ENCODE measurements around the gene ENTPD8. TPM values are rescaled to one million over a fixed set of nuclear protein-coding genes. Genes with fewer than 3 reads are reported as not detected.

The ENTPD8 gene
- total RNA-seq, 1 experiment from 2014 or later: 5.4 TPM

- ChIA-PET CTCF (no interaction called here), POLR2A (ENCODE audit: unreplicated experiment) (no interaction called here)
- H3K27me3 ChIP-seq (ENCODE audit: insufficient read depth, low read depth): no peaks in the 10 kb centered on the region
- H2AFZ ChIP-seq: no peak overlapping the region
- H3K9me3 ChIP-seq (ENCODE audit: insufficient read depth, low read depth): no peaks in the 10 kb centered on the region
- H3K4me1 ChIP-seq (replicated peaks; ENCODE audit: insufficient read depth): peaks cover 9% of the 10 kb centered on the region
- peaks cover 7% of the 10 kb centered on the region; the same call in 1 of the 2 replicates for H3F3A ChIP-seq (ENCODE audit: insufficient read depth, low read depth)
- H3K4me3 ChIP-seq: no peak overlapping the region
- no peaks in the 10 kb centered on the region for H4K20me1 ChIP-seq (ENCODE audit: insufficient read depth)
- intact Hi-C loops (cut with micrococcal nuclease; ENCODE audit: unreplicated experiment): no loop called here
- TF ChIP-seq EZH2 (IDR thresholded peaks at IDR 0.05; ENCODE audit: low read depth) (no peak), CTCF (conservative IDR thresholded peaks at IDR 0.05) (no peak)
- H3K79me2 ChIP-seq (ENCODE audit: low read depth): no peaks in the 10 kb centered on the region
- H3K36me3 ChIP-seq (ENCODE audit: low read depth): no peaks in the 10 kb centered on the region
- no peak overlapping the region for H3K4me2 ChIP-seq
- BruUV-seq (replicated peaks): no TSS peak
- H3K9me2 ChIP-seq (ENCODE audit: insufficient read depth): no peaks in the 10 kb centered on the region
- H3K27ac ChIP-seq: no peak overlapping the region
- DNase-seq: no peak
These were observed 42.3 kb downstream of the ENTPD8 start for GRCh38 chr9:137398561-137399468.

- BruUV-seq (replicated peaks): no TSS peak
- Histone ChIP-seq H3K4me1 (replicated peaks; ENCODE audit: insufficient read depth) (peaks cover 9% of the 10 kb centered on the region), H3K36me3 (ENCODE audit: low read depth) (no peaks in the 10 kb centered on the region), H3K4me2 (no peak overlapping the region), H3K4me3 (no peak overlapping the region), H3K9me2 (ENCODE audit: insufficient read depth) (no peaks in the 10 kb centered on the region), H3K9me3 (ENCODE audit: insufficient read depth, low read depth) (no peaks in the 10 kb centered on the region), H3K27me3 (ENCODE audit: insufficient read depth, low read depth) (no peaks in the 10 kb centered on the region), H4K20me1 (ENCODE audit: insufficient read depth) (no peaks in the 10 kb centered on the region), H3K27ac (no peak overlapping the region), H3F3A (ENCODE audit: insufficient read depth, low read depth) (peaks cover 7% of the 10 kb centered on the region; the same call in 1 of the 2 replicates), H3K79me2 (ENCODE audit: low read depth) (no peaks in the 10 kb centered on the region), H2AFZ (no peak overlapping the region)
- no peak for DNase-seq
- intact Hi-C loops (cut with micrococcal nuclease; ENCODE audit: unreplicated experiment): no loop called here
- CTCF ChIA-PET: interaction anchor here (0.6 kb wide), 1 partner anchor 121 kb away, joined by 5 read pairs; no protein-coding TSS in a partner anchor
- POLR2A ChIA-PET (ENCODE audit: unreplicated experiment): no interaction called here
- TF ChIP-seq CTCF (conservative IDR thresholded peaks at IDR 0.05): no peak
- no peak for TF ChIP-seq EZH2 (IDR thresholded peaks at IDR 0.05; ENCODE audit: low read depth)
These were observed 43.3 kb downstream of the ENTPD8 start for GRCh38 chr9:137397675-137398423.

- intact Hi-C loops (cut with micrococcal nuclease; ENCODE audit: unreplicated experiment): no loop called here
- CTCF ChIA-PET: interaction anchor here (0.6 kb wide), 1 partner anchor 120 kb away, joined by 5 read pairs; no protein-coding TSS in a partner anchor
- H3K9me2 ChIP-seq (ENCODE audit: insufficient read depth): no peaks in the 10 kb centered on the region
- no peaks in the 10 kb centered on the region for H3K79me2 ChIP-seq (ENCODE audit: low read depth)
- no peak overlapping the region for H3K4me3 ChIP-seq
- H3K9me3 ChIP-seq (ENCODE audit: insufficient read depth, low read depth): no peaks in the 10 kb centered on the region
- no peak overlapping the region for H3K4me2 ChIP-seq
- no peaks in the 10 kb centered on the region for H3K27me3 ChIP-seq (ENCODE audit: insufficient read depth, low read depth)
- H3K4me1 ChIP-seq (replicated peaks; ENCODE audit: insufficient read depth): peaks cover 9% of the 10 kb centered on the region
- POLR2A ChIA-PET (ENCODE audit: unreplicated experiment): no interaction called here
- no TSS peak for BruUV-seq (replicated peaks)
- no peak overlapping the region for H3K27ac ChIP-seq
- TF ChIP-seq CTCF (conservative IDR thresholded peaks at IDR 0.05) (no peak), EZH2 (IDR thresholded peaks at IDR 0.05; ENCODE audit: low read depth) (no peak)
- no peaks in the 10 kb centered on the region for H4K20me1 ChIP-seq (ENCODE audit: insufficient read depth)
- H3F3A ChIP-seq (ENCODE audit: insufficient read depth, low read depth): peaks cover 4% of the 10 kb centered on the region; the same call in 1 of the 2 replicates
- H3K36me3 ChIP-seq (ENCODE audit: low read depth): no peaks in the 10 kb centered on the region
- no peak overlapping the region for H2AFZ ChIP-seq
- no peak for DNase-seq
These were observed 44.4 kb downstream of the ENTPD8 start for GRCh38 chr9:137396634-137397367.

Data from PC-9 (cell line).